NT2/D1 (cell line): ENCODE data around the gene PRG3.

Experiments
- DNase-seq: peaks from one replicate; pipeline ENCODE4 v3.0.0-alpha.2; 2011; ENCODE audit warnings: low read depth, low spot score
- H3K27me3 ChIP-seq: 2 replicates; pipeline ENCODE4 v1.6.0; 2011; ENCODE audit warnings: mild to moderate bottlenecking; ENCODE audit not compliant: insufficient read length, insufficient read depth
- H3K36me3 ChIP-seq: 2 replicates; pipeline ENCODE4 v1.6.1; 2011; ENCODE audit warnings: mild to moderate bottlenecking, low read length, mixed read lengths; ENCODE audit not compliant: insufficient read depth, insufficient read length
- H3K4me1 ChIP-seq: 2 replicates; pipeline ENCODE4 v1.5.1; 2011; ENCODE audit not compliant: insufficient read depth, insufficient read length
- H3K4me3 ChIP-seq: 2 replicates; pipeline ENCODE4 v1.5.1; 2011; ENCODE audit warnings: low read depth; ENCODE audit not compliant: insufficient read length
- H3K9ac ChIP-seq: 2 replicates; pipeline ENCODE4 v1.6.0; 2011; ENCODE audit warnings: low read depth; ENCODE audit not compliant: insufficient read length
- H3K9me3 ChIP-seq: 2 replicates; pipeline ENCODE4 v1.5.1; 2011; ENCODE audit warnings: mild to moderate bottlenecking, low read length; ENCODE audit not compliant: insufficient read depth
- SUZ12 ChIP-seq: IDR thresholded peaks from 2 replicates; pipeline ENCODE4 v1.6.1; 2011; ENCODE audit not compliant: insufficient read length, insufficient read depth; ENCODE audit errors: extremely low read depth
- YY1 ChIP-seq: IDR thresholded peaks from 2 replicates; pipeline ENCODE4 v1.6.1; 2011; ENCODE audit not compliant: insufficient read length, insufficient read depth
- ZNF274 ChIP-seq: IDR thresholded peaks from 2 replicates; pipeline ENCODE4 v1.6.1; 2011; ENCODE audit warnings: mild to moderate bottlenecking, low read depth, low read length

Gene PRG3, protein sequence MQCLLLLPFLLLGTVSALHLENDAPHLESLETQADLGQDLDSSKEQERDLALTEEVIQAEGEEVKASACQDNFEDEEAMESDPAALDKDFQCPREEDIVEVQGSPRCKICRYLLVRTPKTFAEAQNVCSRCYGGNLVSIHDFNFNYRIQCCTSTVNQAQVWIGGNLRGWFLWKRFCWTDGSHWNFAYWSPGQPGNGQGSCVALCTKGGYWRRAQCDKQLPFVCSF

DNA sequence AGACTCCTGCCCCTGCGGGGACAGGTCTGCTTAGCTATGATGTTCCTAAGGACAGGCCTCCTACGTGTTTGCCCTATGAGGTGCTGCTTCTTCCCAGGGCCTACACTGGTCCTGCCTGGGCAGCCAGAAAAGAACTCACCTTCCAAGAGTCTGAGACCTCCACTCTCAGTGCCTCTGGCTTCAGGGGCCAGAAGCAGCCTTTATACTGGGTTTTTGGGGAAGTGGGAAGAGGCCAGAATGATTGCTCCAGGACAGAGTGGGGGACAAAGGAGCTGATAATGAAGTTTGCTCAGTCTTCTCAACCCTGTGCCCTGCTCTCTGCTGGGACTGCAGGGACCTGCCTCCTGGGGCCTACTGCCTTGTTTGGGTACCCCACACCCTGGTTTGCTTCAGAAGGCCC, at the start of gene PRG3:
TSS of gene PRG3 (minus strand) at position 176 of the 400 bp plus-strand sequence. CDS start 442 bp downstream, outside the sequence.
- no peak for TF ChIP-seq YY1
- no peak for TF ChIP-seq SUZ12
- TF ChIP-seq ZNF274, result no peak
- H3K4me3 ChIP-seq, result no peak within 1 kb of the TSS
- H3K36me3 ChIP-seq, result no peaks in the 10 kb centered on the region
- no peaks in the 10 kb centered on the region for H3K4me1 ChIP-seq
- DNase-seq, result no peak
- no peak within 1 kb of the TSS for H3K9ac ChIP-seq
- peaks cover 19% of the 10 kb centered on the region for H3K27me3 ChIP-seq
- no peaks in the 10 kb centered on the region for H3K9me3 ChIP-seq

DNA sequence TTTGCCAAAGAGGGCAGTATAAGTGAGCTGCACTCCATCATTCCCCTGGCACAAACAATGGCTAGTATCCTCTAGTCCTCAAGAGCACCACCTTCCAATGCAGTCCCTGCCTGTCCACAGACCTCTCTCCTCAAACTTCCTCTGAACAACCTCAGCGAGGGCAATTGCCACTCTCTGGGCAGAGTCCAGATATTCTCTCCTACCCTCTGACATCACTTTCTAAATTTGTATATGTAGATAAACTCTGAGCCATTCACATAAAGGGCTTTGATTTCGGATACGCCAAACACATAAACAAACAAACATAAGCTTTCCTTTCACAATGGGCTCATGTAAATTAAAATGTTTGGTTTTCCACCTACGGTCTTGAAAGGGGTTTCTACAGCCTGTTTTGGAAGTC, 49.0 kb upstream of the PRG3 start:
- peaks cover 14% of the 10 kb centered on the region for H3K36me3 ChIP-seq
- DNase-seq, result no peak
- no peak overlapping the region for H3K4me3 ChIP-seq
- no peak overlapping the region for H3K9ac ChIP-seq
- peaks cover 8% of the 10 kb centered on the region for H3K4me1 ChIP-seq
- H3K9me3 ChIP-seq, result no peaks in the 10 kb centered on the region
- TF ChIP-seq ZNF274, result no peak
- TF ChIP-seq SUZ12, result no peak
- TF ChIP-seq YY1, result no peak
- peaks cover 15% of the 10 kb centered on the region for H3K27me3 ChIP-seq

DNA sequence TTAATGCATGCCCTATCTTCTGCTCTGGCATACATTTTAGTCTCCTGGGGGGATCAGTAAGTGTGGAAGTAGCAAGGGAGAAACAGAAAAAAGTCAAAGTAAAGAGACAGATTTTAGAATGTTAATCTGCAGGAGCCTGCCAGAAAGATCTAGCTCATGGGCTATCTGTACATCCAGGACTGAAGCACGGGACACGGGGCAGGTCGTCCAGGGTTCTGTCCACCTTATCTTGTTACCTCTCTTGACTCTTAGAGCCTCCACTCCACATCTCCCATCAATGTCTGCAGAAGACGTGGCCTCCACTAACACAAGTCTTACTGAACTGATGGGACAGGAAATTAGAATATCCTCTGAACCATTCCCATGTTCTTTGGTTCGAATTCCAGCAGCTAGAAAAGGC, 47.7 kb upstream of the PRG3 start:
- Histone ChIP-seq H3K4me3 (no peak overlapping the region), H3K4me1 (peaks cover 11% of the 10 kb centered on the region), H3K9ac (no peak overlapping the region), H3K27me3 (peaks cover 15% of the 10 kb centered on the region), H3K9me3 (no peaks in the 10 kb centered on the region), H3K36me3 (peaks cover 23% of the 10 kb centered on the region)
- DNase-seq, result no peak
- TF ChIP-seq YY1, result no peak
- no peak for TF ChIP-seq ZNF274
- TF ChIP-seq SUZ12, result no peak

DNA sequence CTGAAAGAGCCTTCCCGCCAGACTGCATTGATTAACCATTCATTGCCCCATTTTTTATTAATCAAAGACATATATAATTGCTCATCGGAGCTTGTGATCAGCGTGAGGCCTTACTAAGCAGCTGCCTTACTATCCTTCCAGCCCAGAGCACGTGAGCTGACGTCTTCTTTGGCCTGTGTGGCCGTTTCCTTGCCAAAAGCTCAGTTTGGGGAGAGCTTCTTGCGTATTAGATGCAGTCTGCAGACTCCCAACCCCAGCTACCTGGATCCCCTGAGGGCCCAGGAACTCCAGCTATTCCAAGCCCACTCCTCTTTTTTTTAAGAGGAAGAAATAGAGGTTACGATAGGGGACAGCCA, 46.8 kb upstream of the PRG3 start:
- Histone ChIP-seq H3K9me3 (no peaks in the 10 kb centered on the region), H3K4me1 (peaks cover 11% of the 10 kb centered on the region), H3K27me3 (peaks cover 15% of the 10 kb centered on the region), H3K36me3 (peaks cover 30% of the 10 kb centered on the region), H3K9ac (no peak overlapping the region), H3K4me3 (no peak overlapping the region)
- DNase-seq, result no peak
- TF ChIP-seq YY1, result no peak
- TF ChIP-seq ZNF274, result no peak
- TF ChIP-seq SUZ12, result no peak

DNA sequence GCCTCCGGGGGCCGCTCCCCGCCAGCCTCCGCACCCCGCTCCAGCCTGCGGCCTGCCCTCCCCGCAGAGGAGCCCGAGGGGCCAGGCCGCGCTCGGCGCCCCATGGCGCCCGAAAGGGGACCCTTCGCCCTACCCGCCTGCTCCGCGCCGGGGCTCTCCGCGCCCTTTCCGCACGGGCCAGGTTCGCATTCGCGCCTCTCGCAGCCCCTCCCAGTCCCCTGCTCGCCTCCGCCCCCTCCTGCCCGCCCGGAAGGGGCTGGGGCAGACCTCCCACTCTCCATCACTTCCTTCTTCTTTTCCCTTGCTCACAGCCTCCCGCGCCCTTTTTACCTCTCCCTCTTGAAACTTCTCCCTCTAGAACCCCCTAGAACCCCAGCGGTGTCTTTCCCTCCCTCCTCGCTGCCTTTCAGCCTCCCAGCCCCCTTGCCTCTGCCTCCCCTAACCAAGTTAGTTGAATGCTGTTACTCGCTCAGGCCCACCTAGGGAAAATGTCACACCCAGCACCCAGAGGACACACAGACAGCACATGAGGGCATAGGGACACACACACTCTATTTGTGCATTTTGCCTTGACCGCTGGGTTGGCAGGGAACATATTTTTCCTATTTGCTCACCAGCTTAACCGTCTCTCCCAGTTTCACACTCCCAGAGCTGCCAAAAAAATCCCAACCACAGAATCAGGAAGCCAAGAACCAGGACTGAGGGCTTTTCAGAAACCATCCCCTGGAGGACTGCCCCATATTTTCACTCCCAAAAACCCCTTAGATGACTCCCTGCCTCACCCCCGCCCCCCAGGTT, 46.2 kb upstream of the PRG3 start, which contains the start of gene SLC43A3:
TSS of gene SLC43A3 (minus strand) at position 193 of the 798 bp plus-strand sequence. CDS start 949 bp downstream, outside the sequence.
- peak within 1 kb of the TSS; percentile 79 for H3K9ac ChIP-seq

DNA sequence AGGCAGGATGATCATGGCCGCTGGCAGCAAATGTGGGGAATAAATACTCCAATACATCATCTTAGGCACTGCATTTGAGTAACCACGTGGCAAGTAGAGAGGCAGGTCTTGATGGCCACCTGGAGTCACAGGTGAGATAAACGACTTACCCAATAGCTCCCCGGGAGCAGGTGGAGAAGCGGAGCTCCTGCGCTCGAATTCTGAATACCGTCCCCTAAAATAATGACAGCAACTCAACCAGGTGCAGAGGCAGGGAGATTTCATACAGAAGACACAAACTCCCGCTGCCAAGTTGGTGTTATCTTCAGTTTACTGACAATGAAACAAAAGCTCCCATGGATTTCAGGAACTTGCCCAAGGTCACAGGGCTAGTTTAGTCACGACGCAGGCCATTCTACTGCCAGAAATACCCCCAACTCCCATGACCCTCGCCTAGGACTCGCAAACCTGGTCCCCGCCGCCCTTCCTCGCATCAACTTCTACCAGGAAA, 45.5 kb upstream of the PRG3 start:
- Histone ChIP-seq H3K4me1 (peaks cover 11% of the 10 kb centered on the region), H3K9ac (peak overlapping the region; percentile 79), H3K36me3 (peaks cover 38% of the 10 kb centered on the region), H3K27me3 (peaks cover 15% of the 10 kb centered on the region), H3K9me3 (no peaks in the 10 kb centered on the region), H3K4me3 (peak overlapping the region; percentile 41)
- no peak for DNase-seq
- no peak for TF ChIP-seq SUZ12
- TF ChIP-seq ZNF274, result no peak
- TF ChIP-seq YY1, result no peak

More for the DNA sequence above, 46.2 kb upstream of the PRG3 start, which contains the start of gene SLC43A3:
- Histone ChIP-seq H3K4me1 (peaks cover 11% of the 10 kb centered on the region), H3K36me3 (peaks cover 33% of the 10 kb centered on the region), H3K9me3 (no peaks in the 10 kb centered on the region), H3K27me3 (peaks cover 15% of the 10 kb centered on the region), H3K4me3 (peak within 1 kb of the TSS; percentile 41)
- peak; percentile 38 for DNase-seq
- TF ChIP-seq ZNF274, result no peak
- no peak for TF ChIP-seq YY1
- no peak for TF ChIP-seq SUZ12

DNA sequence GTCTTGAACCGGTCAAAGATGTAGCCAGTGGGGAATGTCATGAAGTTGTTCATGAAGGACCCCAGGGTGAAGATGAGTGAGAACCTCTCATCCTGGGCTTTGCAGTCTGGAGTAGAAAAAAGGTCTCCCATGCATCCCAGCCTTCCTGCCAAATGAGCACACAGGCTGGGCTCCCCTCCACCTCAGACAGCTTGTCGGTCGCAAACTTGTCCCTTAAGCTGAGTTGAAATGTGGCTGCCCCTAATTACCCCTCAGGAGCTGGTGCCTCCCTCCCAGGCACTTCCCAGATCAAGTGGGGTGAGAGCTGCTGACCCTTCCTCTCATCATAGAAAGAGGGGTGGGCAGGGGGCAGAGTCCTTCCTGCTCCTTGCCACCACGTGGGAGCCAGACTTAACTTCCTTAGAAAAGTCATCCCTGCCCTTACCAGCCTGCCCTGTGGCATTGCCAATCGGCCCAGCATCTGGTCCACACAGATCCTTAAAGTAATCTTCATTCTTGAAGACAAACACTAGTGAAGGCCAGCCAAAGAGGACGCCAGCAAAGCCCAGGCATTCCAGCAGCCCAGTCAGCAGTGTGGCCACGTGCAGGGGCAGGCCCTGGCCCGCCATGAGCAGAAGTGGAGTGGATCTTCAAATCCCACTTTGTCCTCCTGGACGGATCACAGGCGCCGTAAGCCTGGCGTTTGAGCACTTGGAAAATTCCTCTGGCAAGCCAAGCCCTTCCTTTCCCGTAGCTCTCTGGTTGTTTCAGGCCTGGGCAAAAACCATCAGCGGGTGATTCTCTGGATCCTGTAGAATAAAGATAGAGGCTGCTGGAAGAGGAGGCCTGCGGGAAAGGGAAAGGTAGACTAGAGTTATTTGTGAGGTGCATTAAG, 44.9 kb upstream of the PRG3 start:
- DNase-seq, result no peak
- TF ChIP-seq YY1 (no peak), SUZ12 (no peak), ZNF274 (no peak)
- Histone ChIP-seq H3K27me3 (peaks cover 15% of the 10 kb centered on the region), H3K9ac (peak overlapping the region; percentile 39), H3K36me3 (peaks cover 44% of the 10 kb centered on the region), H3K4me1 (peaks cover 11% of the 10 kb centered on the region), H3K4me3 (no peak overlapping the region), H3K9me3 (no peaks in the 10 kb centered on the region)
